Measurements from ENCODE around the gene ACBD4. TPM values are rescaled to one million over a fixed set of nuclear protein-coding genes. Genes with fewer than 3 reads are reported as not detected.

Gene ACBD4
- total RNA-seq, 1 donor from 2014 or later: 3.9 TPM

- no peak for TF ChIP-seq EZH2 (IDR thresholded peaks at IDR 0.05; ENCODE audit: insufficient read depth, low read length)
- TF ChIP-seq CTCF (IDR thresholded peaks at IDR 0.05; ENCODE audit: insufficient read depth, low read depth, low read length): no peak
- peak overlapping the region; percentile 86 for H3K4me2 ChIP-seq (ENCODE audit: low read length)
- H3K4me3 ChIP-seq (ENCODE audit: insufficient read depth, low read depth, low read length): peak overlapping the region; percentile 86
- H3K79me2 ChIP-seq (ENCODE audit: insufficient read depth, low read length): peaks cover 36% of the 10 kb centered on the region
- H3K4me1 Mint-ChIP-seq (ENCODE audit: low read depth, unreplicated experiment): peaks cover 9% of the 10 kb centered on the region
- H3K27me3 ChIP-seq (ENCODE audit: insufficient read depth, low read length): no peaks in the 10 kb centered on the region
- peak; percentile 96 for DNase-seq (ENCODE audit: low read depth)
- H3K27me3 Mint-ChIP-seq (ENCODE audit: low read depth, unreplicated experiment): no peaks in the 10 kb centered on the region
- H3K9me3 Mint-ChIP-seq (ENCODE audit: unreplicated experiment): no peaks in the 10 kb centered on the region
- peak overlapping the region; percentile 99 for H3K27ac ChIP-seq (ENCODE audit: low read depth, low read length)
- H3K9me3 ChIP-seq (ENCODE audit: insufficient read depth, low read depth, low read length): no peaks in the 10 kb centered on the region
- FAIRE-seq: no peak
- peak overlapping the region; percentile 53 for H2AFZ ChIP-seq (ENCODE audit: low read depth, low read length)
- no peaks in the 10 kb centered on the region for H3K36me3 ChIP-seq (ENCODE audit: insufficient read depth, low read length)
- H4K20me1 ChIP-seq (ENCODE audit: insufficient read depth, low read length): peaks cover 34% of the 10 kb centered on the region
- peak overlapping the region; percentile 98 for H3K4me3 Mint-ChIP-seq (ENCODE audit: unreplicated experiment)
- H3K27ac Mint-ChIP-seq (ENCODE audit: unreplicated experiment): peak overlapping the region; percentile 100
- H3K36me3 Mint-ChIP-seq (ENCODE audit: low read depth, unreplicated experiment): peaks cover 3% of the 10 kb centered on the region
- H3K9ac ChIP-seq (ENCODE audit: low read length): peak overlapping the region; percentile 97
- peaks cover 22% of the 10 kb centered on the region for H3K4me1 ChIP-seq (ENCODE audit: insufficient read depth, low read length)
Observed at GRCh38 chr17:45147581-45148182, 12.2 kb downstream of the ACBD4 start.

- no peaks in the 10 kb centered on the region for H3K36me3 ChIP-seq (ENCODE audit: insufficient read depth, low read length)
- peaks cover 22% of the 10 kb centered on the region for H3K4me1 ChIP-seq (ENCODE audit: insufficient read depth, low read length)
- Mint-ChIP-seq H3K4me3 (ENCODE audit: unreplicated experiment) (peak within 1 kb of the TSS; percentile 98), H3K27ac (ENCODE audit: unreplicated experiment) (peak within 1 kb of the TSS; percentile 100), H3K36me3 (ENCODE audit: low read depth, unreplicated experiment) (peaks cover 3% of the 10 kb centered on the region), H3K4me1 (ENCODE audit: low read depth, unreplicated experiment) (peaks cover 9% of the 10 kb centered on the region), H3K27me3 (ENCODE audit: low read depth, unreplicated experiment) (no peaks in the 10 kb centered on the region), H3K9me3 (ENCODE audit: unreplicated experiment) (no peaks in the 10 kb centered on the region)
- peak within 1 kb of the TSS; percentile 94 for H3K4me3 ChIP-seq (ENCODE audit: insufficient read depth, low read depth, low read length)
- peaks cover 36% of the 10 kb centered on the region for H3K79me2 ChIP-seq (ENCODE audit: insufficient read depth, low read length)
- FAIRE-seq (no peak), DNase-seq (ENCODE audit: low read depth) (peak; percentile 99)
- peak within 1 kb of the TSS; percentile 79 for H2AFZ ChIP-seq (ENCODE audit: low read depth, low read length)
- H3K4me2 ChIP-seq (ENCODE audit: low read length): peak within 1 kb of the TSS; percentile 94
- no peaks in the 10 kb centered on the region for H3K9me3 ChIP-seq (ENCODE audit: insufficient read depth, low read depth, low read length)
- H3K27ac ChIP-seq (ENCODE audit: low read depth, low read length): peak within 1 kb of the TSS; percentile 99
- H4K20me1 ChIP-seq (ENCODE audit: insufficient read depth, low read length): peaks cover 34% of the 10 kb centered on the region
- no peaks in the 10 kb centered on the region for H3K27me3 ChIP-seq (ENCODE audit: insufficient read depth, low read length)
- peak within 1 kb of the TSS; percentile 97 for H3K9ac ChIP-seq (ENCODE audit: low read length)
- TF ChIP-seq EZH2 (IDR thresholded peaks at IDR 0.05; ENCODE audit: insufficient read depth, low read length): no peak
- no peak for TF ChIP-seq CTCF (IDR thresholded peaks at IDR 0.05; ENCODE audit: insufficient read depth, low read depth, low read length)
Observed at GRCh38 chr17:45148183-45149036, 12.9 kb downstream of the ACBD4 start, which contains the start of gene HEXIM1. Gene HEXIM1 (plus strand): TSS chr17:45148475. CDS start chr17:45149191, 716 bp downstream.
